HepG2 (cell line): ENCODE results near the gene TFCP2L1. TPM values are rescaled to one million over a fixed set of nuclear protein-coding genes. Genes with fewer than 3 reads are reported as not detected.

Source experiments
- ATAC-seq: fragments of 200-7000 bp; cut with Tn5 transposase; 3 replicates; pipeline ENCODE4 v1.9.1; 2020; ENCODE audit warnings: mild to moderate bottlenecking, moderate library complexity
- BruUV-seq: library from RNA; stranded (reverse); fragments of 400-500 nt; replicated peaks from 2 replicates; lab custom pipeline; 2021; lab: Mats Ljungman, UMichigan
- CTCF ChIA-PET: fragments of 300-600 bp; formaldehyde crosslinking; extraction: SDS; loops from one replicate; lab custom pipeline; 2021; ENCODE audit warnings: low total read pairs, inconsistent platforms, low intra/inter-chr PET ratio; lab: Yijun Ruan, JAX
- POLR2A ChIA-PET: fragments of 350-600 bp; sonication (Branson Sonifier 250); formaldehyde crosslinking; loops from one replicate; lab custom pipeline; 2020; ENCODE audit warnings: antibody characterized with exemption, inconsistent platforms; lab: Yijun Ruan, JAX
- DNase-seq: peaks from one replicate; pipeline ENCODE4 v3.0.0-alpha.2; 2015; ENCODE audit warnings: low spot score
- FAIRE-seq: peaks from 3 replicates; lab custom pipeline; 2011; peaks lifted over from hg19 to GRCh38; lab: Jason Lieb, UNC
- H2AFZ ChIP-seq: one replicate; pipeline ENCODE4 v1.6.1; 2011; ENCODE audit warnings: low read length, inconsistent platforms
- H3K27ac ChIP-seq: fragments of 300-600 bp; 3 replicates; pipeline ENCODE4 v1.8.0; 2011; ENCODE audit warnings: mixed run types, mild to moderate bottlenecking, mixed read lengths, low read length, inconsistent platforms; ENCODE audit not compliant: insufficient read depth; ENCODE audit errors: extremely low read length
- H3K27me3 ChIP-seq, 2 experiments: fragments of 200-600 bp in 1 of 2; 2 replicates in 1 of 2; 3 replicates in 1 of 2; pipeline versions ENCODE4 v1.6.0 to v1.8.0; 2011; ENCODE audit warnings: low read length in 2 of 2, mild to moderate bottlenecking in 2 of 2, moderate library complexity in 2 of 2, inconsistent platforms in 1 of 2; ENCODE audit not compliant: insufficient read depth in 2 of 2, control insufficient read depth in 1 of 2
- H3K36me3 ChIP-seq, 2 experiments: fragments of 200-600 bp in 1 of 2; replicated peaks in 1 of 2; 2 replicates in 1 of 2; 3 replicates in 1 of 2; pipeline versions ENCODE4 v1.5.1 to v1.8.0; 2011; ENCODE audit warnings: low read length in 2 of 2, inconsistent platforms in 1 of 2; ENCODE audit not compliant: insufficient read depth in 2 of 2, control insufficient read depth in 1 of 2
- H3K4me1 ChIP-seq: 2 replicates; pipeline ENCODE4 v1.5.1; 2012; ENCODE audit warnings: low read length, inconsistent platforms; ENCODE audit not compliant: insufficient read depth
- H3K4me2 ChIP-seq: 2 replicates; pipeline ENCODE4 v1.6.0; 2011; ENCODE audit warnings: low read depth, low read length, inconsistent platforms
- H3K4me3 ChIP-seq, 3 experiments: fragments of 200-600 bp in 1 of 3; sonication (generic), shearing (Covaris generic) in 1 of 3; replicated peaks in 1 of 3; 2 replicates each; pipeline ENCODE4 v1.5.1; 2011 to 2016; ENCODE audit warnings: low read length in 3 of 3, inconsistent platforms in 2 of 3, low read depth in 2 of 3, mild to moderate bottlenecking in 2 of 3, control low read depth in 1 of 3, mixed read lengths in 1 of 3; ENCODE audit not compliant: insufficient read depth in 1 of 3
- H3K79me2 ChIP-seq: one replicate; pipeline ENCODE4 v1.6.1; 2011; ENCODE audit warnings: low read length, inconsistent platforms; ENCODE audit not compliant: insufficient read depth
- H3K9ac ChIP-seq: 2 replicates; pipeline ENCODE4 v1.6.0; 2011; ENCODE audit warnings: mild to moderate bottlenecking, low read depth, low read length, inconsistent platforms; ENCODE audit not compliant: insufficient read depth
- H3K9me3 ChIP-seq: 2 replicates; pipeline ENCODE4 v1.5.1; 2012; ENCODE audit warnings: mild to moderate bottlenecking, low read length
- H4K20me1 ChIP-seq: 2 replicates; pipeline ENCODE4 v1.6.0; 2011; ENCODE audit warnings: inconsistent platforms, mild to moderate bottlenecking, low read length, moderate library complexity; ENCODE audit not compliant: insufficient read depth
- HOXA5 ChIP-seq: sonication (generic); formaldehyde crosslinking; IDR thresholded peaks from 2 replicates; pipeline ENCODE4 v1.4.0; 2020; ENCODE audit warnings: missing genetic modification reagents
- KDM3A ChIP-seq: IDR thresholded peaks from 2 replicates; pipeline ENCODE4 v1.6.1; 2018; ENCODE audit warnings: low read depth, missing compliant biosample characterization
- LRRFIP1 ChIP-seq: sonication (generic); formaldehyde crosslinking; conservative IDR thresholded peaks from 2 replicates; pipeline ENCODE4 v1.4.0; 2020; ENCODE audit warnings: missing genetic modification reagents
- PATZ1 ChIP-seq: sonication (generic); formaldehyde crosslinking; IDR thresholded peaks from 2 replicates; pipeline ENCODE4 v1.4.0; 2020; ENCODE audit warnings: missing genetic modification reagents
- SMARCC2 ChIP-seq: fragments of 450-650 bp; IDR thresholded peaks from 2 replicates; pipeline ENCODE4 v1.6.1; 2017; ENCODE audit warnings: antibody characterized with exemption, mild to moderate bottlenecking
- SMC3 ChIP-seq: IDR thresholded peaks from 2 replicates; pipeline ENCODE4 v1.6.1; 2011; ENCODE audit warnings: low read length, improper control_type of control experiment
- STAT5B ChIP-seq: sonication (generic); formaldehyde crosslinking; IDR thresholded peaks from 2 replicates; pipeline ENCODE4 v1.4.0; 2020; ENCODE audit warnings: missing genetic modification reagents
- TERF1 ChIP-seq: sonication (generic); formaldehyde crosslinking; IDR thresholded peaks from 2 replicates; pipeline ENCODE4 v1.8.0; 2022; ENCODE audit warnings: mild to moderate bottlenecking, missing genetic modification reagents, moderate library complexity
- THAP7 ChIP-seq: sonication (generic); formaldehyde crosslinking; IDR thresholded peaks from 2 replicates; pipeline ENCODE4 v1.8.1; 2023; ENCODE audit warnings: mild to moderate bottlenecking, missing genetic modification reagents
- ZBTB39 ChIP-seq: sonication (generic); formaldehyde crosslinking; IDR thresholded peaks from 2 replicates; pipeline ENCODE4 v1.5.0; 2020; ENCODE audit warnings: missing genetic modification reagents
- ZNF343 ChIP-seq: sonication (generic); formaldehyde crosslinking; IDR thresholded peaks from 2 replicates; pipeline ENCODE4 v1.4.0; 2020; ENCODE audit warnings: mild to moderate bottlenecking, missing genetic modification reagents
- ZNF510 ChIP-seq: sonication (generic); formaldehyde crosslinking; IDR thresholded peaks from 2 replicates; pipeline ENCODE4 v1.4.0; 2020; ENCODE audit warnings: low read depth, mild to moderate bottlenecking, missing genetic modification reagents
- ZNF556 ChIP-seq: sonication (generic); formaldehyde crosslinking; IDR thresholded peaks from 2 replicates; pipeline ENCODE4 v1.4.0; 2020; ENCODE audit warnings: mild to moderate bottlenecking, missing genetic modification reagents, borderline replicate concordance
- ZNF678 ChIP-seq: sonication (generic); formaldehyde crosslinking; IDR thresholded peaks from 2 replicates; pipeline ENCODE4 v1.4.0; 2020; ENCODE audit warnings: mild to moderate bottlenecking, missing genetic modification reagents
- WGBS: methylation state at CpG from one replicate; pipeline ENCODE4 v1.1.6; 2017; ENCODE audit warnings: low lambda C conversion rate; 5-methylcytosine and 5-hydroxymethylcytosine counted together
- in situ Hi-C: cut with HindIII; loops from 2 replicates; pipeline ENCODE4 v1.10.0; 2017; ENCODE audit warnings: low pct_unique_long_range_greater_than_20kb; ENCODE audit not compliant: extremely low pct_ligation_motif_present
- intact Hi-C: fragments of 100-400 bp; cut with micrococcal nuclease; formaldehyde crosslinking; loops from one replicate; pipeline ENCODE4 v1.10.0; 2022; ENCODE audit not compliant: unreplicated experiment
- polyA plus RNA-seq, 8 experiments: library from polyadenylated mRNA; depleted of rRNA in 3 of 8; stranded (reverse) in 7 of 8; unstranded in 1 of 8; fragments of >200 nt; fragmentation: Illumina TruSeq in 4 of 8; extraction: Trizol in 4 of 8; gene quantifications; 2 replicates each; pipeline versions ENCODE4 v1.2.1 to v1.2.3, GENCODE V29; 2011 to 2016; ENCODE audit warnings: low read depth in 4 of 8, missing spikeins in 1 of 8, mixed read lengths in 1 of 8; ENCODE audit not compliant: insufficient read depth in 1 of 8
- total RNA-seq, 5 experiments: library from RNA; depleted of rRNA; stranded (reverse); fragments of >200 nt; fragmentation: Illumina TruSeq; extraction: Trizol; gene quantifications; 2 replicates each; pipeline ENCODE4 v1.2.3, GENCODE V29; 2016; ENCODE audit warnings: low read depth in 1 of 5

Gene TFCP2L1
- total and polyA plus RNA-seq, 2 of the 13 experiments (the other 11 are each of a cell fraction or from before 2014, with no cell fraction given), result under 0.01 TPM; not detected in 1

- peaks cover 0 to 34% of the 10 kb centered on the region in 2 experiments; a peak in 2 of 5 replicates for H3K27me3 ChIP-seq
- FAIRE-seq, result no peak
- no TSS peak for BruUV-seq
- intact Hi-C loops (no loop called here), in situ Hi-C loops (no loop called here)
- H2AFZ ChIP-seq, result no peak overlapping the region
- H4K20me1 ChIP-seq, result no peaks in the 10 kb centered on the region
- ChIA-PET POLR2A (no interaction called here), CTCF (interaction anchor here (1.2 kb wide), 1 partner anchor 11 kb away, joined by 3 read pairs; no protein-coding TSS in a partner anchor)
- ATAC-seq, result no peak
- DNase-seq, result no peak
- no peak overlapping the region for H3K4me2 ChIP-seq
- H3K4me3 ChIP-seq, result no peak overlapping the region
- no peaks in the 10 kb centered on the region for H3K9me3 ChIP-seq
- no peak overlapping the region for H3K27ac ChIP-seq
- H3K9ac ChIP-seq, result no peak overlapping the region
- H3K79me2 ChIP-seq, result no peaks in the 10 kb centered on the region
- 0% methylated on average over 9 of the region's 9 CpGs for WGBS
- no peaks in the 10 kb centered on the region for H3K4me1 ChIP-seq
- no peaks in the 10 kb centered on the region for H3K36me3 ChIP-seq
- TF ChIP-seq THAP7 (CRISPR knock-in tag) (no peak), TERF1 (CRISPR knock-in tag) (no peak), ZNF510 (CRISPR knock-in tag) (no peak), KDM3A (CRISPR knock-in tag) (no peak), ZNF343 (no peak), ZNF678 (CRISPR knock-in tag) (no peak), ZBTB39 (CRISPR knock-in tag) (no peak), LRRFIP1 (CRISPR knock-in tag) (no peak), HOXA5 (CRISPR knock-in tag) (no peak), SMC3 (no peak), SMARCC2 (no peak), PATZ1 (CRISPR knock-in tag) (no peak), STAT5B (CRISPR knock-in tag) (no peak), ZNF556 (CRISPR knock-in tag) (no peak)
Measured at GRCh38 chr2:121294881-121295840, 10.2 kb upstream of the TFCP2L1 start.
